IMR-90 (cell line): Measurements from ENCODE around the gene NPHP4. TPM values are rescaled to one million over a fixed set of nuclear protein-coding genes. Genes with fewer than 3 reads are reported as not detected.

ENCODE experiments used
- ATAC-seq: fragments of 200-7000 bp; cut with Tn5 transposase; 2 replicates; pipeline ENCODE4 v1.9.1; 2020; ENCODE audit warnings: low read depth, mild to moderate bottlenecking, moderate library complexity
- BruUV-seq: library from RNA; stranded (reverse); fragments of 400-500 nt; replicated peaks from 2 replicates; lab custom pipeline; 2021; lab: Mats Ljungman, UMichigan
- CTCF ChIA-PET: fragments of 300-600 bp; formaldehyde crosslinking; extraction: SDS; loops from one replicate; lab custom pipeline; 2021; ENCODE audit warnings: antibody characterized with exemption; lab: Yijun Ruan, JAX
- POLR2A ChIA-PET: fragments of 300-600 bp; sonication (Branson Sonifier 250); formaldehyde crosslinking; loops from one replicate; lab custom pipeline; 2022; ENCODE audit warnings: antibody characterized with exemption; ENCODE audit not compliant: unreplicated experiment; lab: Charles Lee
- DNase-seq: peaks from one replicate; pipeline ENCODE4 v3.0.0; 2013
- H2AFZ ChIP-seq: replicated peaks from 2 replicates; pipeline ENCODE3; 2013; ENCODE audit warnings: low read length, mild to moderate bottlenecking; ENCODE audit not compliant: poor library complexity
- H2AK5ac ChIP-seq: 2 replicates; pipeline ENCODE4 v1.6.1; 2013; ENCODE audit warnings: low read depth, low read length, inconsistent platforms
- H2AK9ac ChIP-seq: replicated peaks from 2 replicates; pipeline ENCODE3; 2013; ENCODE audit warnings: mild to moderate bottlenecking, low read depth, low read length, moderate library complexity; ENCODE audit not compliant: poor library complexity
- H2BK120ac ChIP-seq: 2 replicates; pipeline ENCODE4 v1.6.1; 2013; ENCODE audit warnings: low read depth, low read length, inconsistent platforms
- H2BK15ac ChIP-seq: 3 replicates; pipeline ENCODE4 v1.6.1; 2013; ENCODE audit warnings: low read depth, low read length, inconsistent platforms
- H2BK20ac ChIP-seq: 2 replicates; pipeline ENCODE4 v1.6.1; 2013; ENCODE audit warnings: low read depth, mild to moderate bottlenecking, inconsistent platforms, low read length, moderate library complexity
- H2BK5ac ChIP-seq: 2 replicates; pipeline ENCODE4 v1.6.1; 2013; ENCODE audit warnings: mild to moderate bottlenecking, low read depth, low read length, inconsistent platforms; ENCODE audit not compliant: poor library complexity, severe bottlenecking
- H3K14ac ChIP-seq: replicated peaks from 2 replicates; pipeline ENCODE4 v1.6.1; 2013; ENCODE audit warnings: low read depth, low read length, inconsistent platforms
- H3K18ac ChIP-seq: 2 replicates; pipeline ENCODE4 v1.6.1; 2013; ENCODE audit warnings: low read depth, low read length, control low read depth
- H3K23ac ChIP-seq: 2 replicates; pipeline ENCODE4 v1.6.1; 2013; ENCODE audit warnings: low read depth, low read length, inconsistent platforms
- H3K27ac ChIP-seq: 2 replicates; pipeline ENCODE4 v1.5.1; 2013; ENCODE audit warnings: mild to moderate bottlenecking, control low read depth, low read length; ENCODE audit not compliant: insufficient read depth
- H3K27me3 ChIP-seq: 2 replicates; pipeline ENCODE4 v1.6.1; 2013; ENCODE audit warnings: low read length; ENCODE audit not compliant: control insufficient read depth, insufficient read depth
- H3K36me3 ChIP-seq: 2 replicates; pipeline ENCODE4 v1.6.1; 2013; ENCODE audit warnings: low read length, mixed read lengths; ENCODE audit not compliant: control insufficient read depth, insufficient read depth
- H3K4ac ChIP-seq: 2 replicates; pipeline ENCODE4 v1.6.1; 2013; ENCODE audit warnings: low read depth, low read length, inconsistent platforms
- H3K4me1 ChIP-seq: 2 replicates; pipeline ENCODE4 v1.6.1; 2013; ENCODE audit warnings: low read length, mixed read lengths; ENCODE audit not compliant: control insufficient read depth, insufficient read depth
- H3K4me2 ChIP-seq: 2 replicates; pipeline ENCODE4 v1.6.1; 2013; ENCODE audit warnings: low read depth, mild to moderate bottlenecking, control low read depth, low read length, moderate library complexity
- H3K4me3 ChIP-seq: 2 replicates; pipeline ENCODE4 v1.5.1; 2013; ENCODE audit warnings: low read depth, mild to moderate bottlenecking, control low read depth, low read length, moderate library complexity; ENCODE audit not compliant: insufficient read depth
- H3K56ac ChIP-seq: 2 replicates; pipeline ENCODE4 v1.6.1; 2013; ENCODE audit warnings: low read length, inconsistent platforms; ENCODE audit not compliant: insufficient read depth; ENCODE audit errors: extremely low read depth
- H3K79me1 ChIP-seq, 2 experiments: 2 replicates each; pipeline ENCODE4 v1.6.1; 2013; ENCODE audit warnings: low read length in 2 of 2, inconsistent platforms in 1 of 2, low read depth in 1 of 2
- H3K9ac ChIP-seq: 2 replicates; pipeline ENCODE4 v1.6.1; 2013; ENCODE audit warnings: low read depth, low read length, control low read depth
- H3K9me1 ChIP-seq: 2 replicates; pipeline ENCODE4 v1.6.1; 2013; ENCODE audit warnings: low read length, inconsistent platforms; ENCODE audit not compliant: insufficient read depth
- H3K9me3 ChIP-seq: 2 replicates; pipeline ENCODE4 v1.6.1; 2013; ENCODE audit warnings: low read length; ENCODE audit not compliant: control insufficient read depth, insufficient read depth
- H4K20me1 ChIP-seq: 2 replicates; pipeline ENCODE4 v1.6.1; 2013; ENCODE audit warnings: low read length, inconsistent platforms; ENCODE audit not compliant: insufficient read depth
- H4K5ac ChIP-seq: 2 replicates; pipeline ENCODE4 v1.6.1; 2013; ENCODE audit warnings: mild to moderate bottlenecking, low read depth, low read length, control low read depth
- H4K8ac ChIP-seq, 2 experiments: 2 replicates each; pipeline ENCODE4 v1.6.1; 2013; ENCODE audit warnings: low read depth in 2 of 2, low read length in 2 of 2, control low read depth in 1 of 2, inconsistent platforms in 1 of 2
- H4K91ac ChIP-seq: 2 replicates; pipeline ENCODE4 v1.6.1; 2013; ENCODE audit warnings: low read depth, low read length, inconsistent platforms; ENCODE audit not compliant: insufficient read depth
- CEBPB ChIP-seq: IDR thresholded peaks from 2 replicates; pipeline ENCODE4 v1.6.1; 2012; ENCODE audit warnings: low read depth, low read length, improper control_type of control experiment
- CHD1 ChIP-seq: IDR thresholded peaks from 2 replicates; pipeline ENCODE4 v1.6.1; 2012; ENCODE audit warnings: low read depth, low read length, improper control_type of control experiment
- FOS ChIP-seq: fragments of 150-350 bp; IDR thresholded peaks from 2 replicates; pipeline ENCODE4 v1.6.1; 2016; ENCODE audit warnings: low read depth, low read length
- MXI1 ChIP-seq: IDR thresholded peaks from 2 replicates; pipeline ENCODE4 v1.6.1; 2012; ENCODE audit warnings: low read depth, mild to moderate bottlenecking, low read length, moderate library complexity, borderline replicate concordance
- NFE2L2 ChIP-seq: fragments of 150-350 bp; IDR thresholded peaks from 2 replicates; pipeline ENCODE4 v1.6.1; 2016; ENCODE audit warnings: low read depth, mild to moderate bottlenecking, low read length
- POLR2A ChIP-seq: IDR thresholded peaks from 2 replicates; pipeline ENCODE4 v1.6.1; 2012; ENCODE audit warnings: mild to moderate bottlenecking, low read depth, low read length
- RCOR1 ChIP-seq: IDR thresholded peaks from 2 replicates; pipeline ENCODE4 v1.6.1; 2012; ENCODE audit warnings: mild to moderate bottlenecking, low read length, improper control_type of control experiment; ENCODE audit not compliant: insufficient replicate concordance
- RFX5 ChIP-seq: IDR thresholded peaks from 2 replicates; pipeline ENCODE4 v1.8.0; 2012; ENCODE audit warnings: low read depth, mild to moderate bottlenecking, low read length, moderate library complexity
- SMC3 ChIP-seq: fragments of 150-350 bp; IDR thresholded peaks from 2 replicates; pipeline ENCODE4 v1.6.1; 2016; ENCODE audit warnings: low read depth, mild to moderate bottlenecking, antibody characterized with exemption, low read length, moderate library complexity
- WGBS, 2 experiments: methylation state at CpG; one replicate each; pipeline versions ENCODE4 v1.1.5 to v1.1.7; 2013; ENCODE audit warnings: missing lambda C conversion rate in 2 of 2; ENCODE audit not compliant: insufficient read length in 1 of 2; ENCODE audit errors: extremely low coverage in 2 of 2; 5-methylcytosine and 5-hydroxymethylcytosine counted together
- dilution Hi-C: fragments of 300-500 bp; cut with HindIII; formaldehyde crosslinking; loops from one replicate; pipeline ENCODE4 v1.14.3; 2018; ENCODE audit warnings: low sequenced_read_pairs; ENCODE audit not compliant: unreplicated experiment
- in situ Hi-C: fragments of 300-500 bp; cut with MboI; formaldehyde crosslinking; loops from 3 replicates; pipeline ENCODE4 v1.14.3; 2019; ENCODE audit warnings: low sequenced_read_pairs, inconsistent platforms, mixed read lengths
- intact Hi-C: fragments of 100-400 bp; cut with micrococcal nuclease; formaldehyde crosslinking; loops from 2 replicates; pipeline ENCODE4 v1.10.0; 2022
- polyA plus RNA-seq, 3 experiments: library from polyadenylated mRNA; depleted of rRNA; stranded (reverse); fragments of >200 nt; gene quantifications; 2 replicates each; pipeline ENCODE4 v1.2.3, GENCODE V29; 2012; ENCODE audit warnings: low replicate concordance in 1 of 3
- total RNA-seq: library from RNA; depleted of rRNA; stranded (reverse); fragments of >200 nt; gene quantifications from 2 replicates; pipeline ENCODE4 v1.2.3, GENCODE V29; 2012
- TF ChIP-seq, protein P1 (sequence below): conservative IDR thresholded peaks from 2 replicates; pipeline ENCODE4 v1.5.1; 2012; ENCODE audit warnings: mild to moderate bottlenecking, low read depth, low read length, improper control_type of control experiment

The NPHP4 gene
- total and polyA plus RNA-seq, 2 of the 4 experiments (the other 2 are of a cell fraction): 2.0 to 5.5 TPM

DNA sequence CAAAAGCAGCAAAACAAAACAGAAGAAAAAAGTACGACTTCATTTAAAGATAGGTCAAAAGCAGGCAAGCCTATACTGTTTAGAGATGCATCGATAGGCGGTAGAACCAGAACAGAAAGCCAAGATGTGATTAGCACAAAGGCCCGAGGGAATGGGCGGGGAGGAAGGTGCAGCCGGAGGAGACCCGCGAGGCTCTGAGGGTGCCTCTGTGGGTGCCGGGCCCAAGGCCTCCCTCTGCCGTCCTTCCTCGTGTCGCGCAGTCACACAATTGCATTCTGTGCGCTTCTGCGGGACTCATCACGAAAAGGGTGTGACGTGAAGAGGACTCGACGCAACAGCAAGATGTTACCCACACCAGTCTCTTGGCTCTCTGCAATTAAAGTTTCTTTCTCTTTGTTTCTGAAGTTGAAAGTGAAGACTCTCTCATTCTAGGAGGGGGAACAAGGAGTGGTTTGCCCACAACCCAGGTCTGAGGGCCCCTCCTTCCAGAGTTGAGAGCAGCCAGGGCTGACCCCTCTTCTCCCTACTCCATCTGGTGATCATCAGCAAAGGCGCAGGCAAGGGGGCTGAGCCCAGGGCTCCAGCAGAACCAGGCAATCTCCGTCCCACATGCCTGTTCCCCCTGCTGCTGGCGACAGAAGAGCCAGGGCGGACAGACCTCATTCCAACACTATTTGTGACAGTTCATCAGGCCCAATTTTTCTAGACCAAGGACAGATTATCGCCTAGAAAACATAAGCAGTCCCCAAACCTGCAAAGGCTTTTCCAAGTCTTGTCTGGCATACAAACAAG is 41.0 kb downstream of the NPHP4 start:
- TF ChIP-seq SMC3 (no peak), RCOR1 (no peak), NFE2L2 (no peak), FOS (no peak), CEBPB (no peak), MXI1 (no peak), RFX5 (no peak), POLR2A (no peak), CHD1 (no peak)
- TF ChIP-seq, protein P1, sequence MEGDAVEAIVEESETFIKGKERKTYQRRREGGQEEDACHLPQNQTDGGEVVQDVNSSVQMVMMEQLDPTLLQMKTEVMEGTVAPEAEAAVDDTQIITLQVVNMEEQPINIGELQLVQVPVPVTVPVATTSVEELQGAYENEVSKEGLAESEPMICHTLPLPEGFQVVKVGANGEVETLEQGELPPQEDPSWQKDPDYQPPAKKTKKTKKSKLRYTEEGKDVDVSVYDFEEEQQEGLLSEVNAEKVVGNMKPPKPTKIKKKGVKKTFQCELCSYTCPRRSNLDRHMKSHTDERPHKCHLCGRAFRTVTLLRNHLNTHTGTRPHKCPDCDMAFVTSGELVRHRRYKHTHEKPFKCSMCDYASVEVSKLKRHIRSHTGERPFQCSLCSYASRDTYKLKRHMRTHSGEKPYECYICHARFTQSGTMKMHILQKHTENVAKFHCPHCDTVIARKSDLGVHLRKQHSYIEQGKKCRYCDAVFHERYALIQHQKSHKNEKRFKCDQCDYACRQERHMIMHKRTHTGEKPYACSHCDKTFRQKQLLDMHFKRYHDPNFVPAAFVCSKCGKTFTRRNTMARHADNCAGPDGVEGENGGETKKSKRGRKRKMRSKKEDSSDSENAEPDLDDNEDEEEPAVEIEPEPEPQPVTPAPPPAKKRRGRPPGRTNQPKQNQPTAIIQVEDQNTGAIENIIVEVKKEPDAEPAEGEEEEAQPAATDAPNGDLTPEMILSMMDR: no peak
- Histone ChIP-seq H4K5ac (no peak overlapping the region), H3K18ac (no peak overlapping the region), H4K20me1 (no peaks in the 10 kb centered on the region), H3K27ac (no peak overlapping the region), H3K4me2 (no peak overlapping the region), H3K23ac (no peak overlapping the region), H2BK5ac (no peak overlapping the region), H2AFZ (no peak overlapping the region), H3K4me1 (no peaks in the 10 kb centered on the region), H2AK9ac (no peak overlapping the region), H3K4ac (no peak overlapping the region), H3K27me3 (no peaks in the 10 kb centered on the region), H3K36me3 (peaks cover 4% of the 10 kb centered on the region; the same call in 1 of the 2 replicates), H2BK20ac (no peak overlapping the region), H4K8ac (no peak overlapping the region), H3K9me1 (0 out of 2 replicates have a peak, but pooled peaks cover 5% of the 10 kb centered on the region), H3K14ac (no peak overlapping the region), H2BK120ac (no peak overlapping the region), H2BK15ac (no peak overlapping the region), H3K9me3 (no peaks in the 10 kb centered on the region), H4K91ac (no peak overlapping the region), H3K4me3 (no peak overlapping the region), H3K79me1 (no peaks in the 10 kb centered on the region), H3K9ac (no peak overlapping the region), H3K56ac (no peak overlapping the region), H2AK5ac (no peak overlapping the region)
- dilution Hi-C loops: no loop called here
- WGBS, 2 experiments: 84% methylated on average over 18 of the region's 24 CpGs; no CpG with 5 or more reads in 1 of the 2 experiments
- ChIA-PET CTCF (no interaction called here), POLR2A (no interaction called here)
- intact Hi-C loops: no loop called here
- BruUV-seq: no TSS peak
- DNase-seq (no peak), ATAC-seq (no peak)
- in situ Hi-C loops: loop anchor here (25.0 kb wide), 1 partner anchor 1289 kb away; the partner anchor contains the start of gene AJAP1
